ENCODE data around the gene FSTL3.

FSTL3 gene

DNA sequence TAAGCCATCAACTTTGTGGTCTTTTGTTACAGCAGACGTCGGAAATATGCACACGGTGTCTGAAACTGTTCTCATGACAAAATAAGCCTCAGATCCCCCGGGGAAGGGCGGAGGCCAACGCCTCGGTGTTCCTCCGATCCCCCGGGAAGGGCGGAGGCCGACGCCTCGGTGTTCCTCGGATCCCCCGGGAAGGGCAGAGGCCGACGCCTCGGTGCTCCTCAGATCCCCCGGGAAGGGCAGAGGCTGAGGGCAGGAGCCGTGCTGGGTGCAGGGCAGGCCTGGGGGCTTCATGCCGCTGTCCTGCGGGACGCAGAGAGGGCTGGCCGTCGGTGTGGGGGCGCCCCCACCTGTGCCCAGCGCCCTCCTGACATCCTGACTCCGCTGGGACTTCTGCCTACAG, 31.8 kb upstream of the FSTL3 start:
- no peaks in the 10 kb centered on the region for H3K9me3 ChIP-seq (ENCODE audit: severe bottlenecking)
- no peak overlapping the region for H3K4me3 ChIP-seq (ENCODE audit: low read depth, low read length)
- DNase-seq, result no peak
- TF ChIP-seq, protein P1, sequence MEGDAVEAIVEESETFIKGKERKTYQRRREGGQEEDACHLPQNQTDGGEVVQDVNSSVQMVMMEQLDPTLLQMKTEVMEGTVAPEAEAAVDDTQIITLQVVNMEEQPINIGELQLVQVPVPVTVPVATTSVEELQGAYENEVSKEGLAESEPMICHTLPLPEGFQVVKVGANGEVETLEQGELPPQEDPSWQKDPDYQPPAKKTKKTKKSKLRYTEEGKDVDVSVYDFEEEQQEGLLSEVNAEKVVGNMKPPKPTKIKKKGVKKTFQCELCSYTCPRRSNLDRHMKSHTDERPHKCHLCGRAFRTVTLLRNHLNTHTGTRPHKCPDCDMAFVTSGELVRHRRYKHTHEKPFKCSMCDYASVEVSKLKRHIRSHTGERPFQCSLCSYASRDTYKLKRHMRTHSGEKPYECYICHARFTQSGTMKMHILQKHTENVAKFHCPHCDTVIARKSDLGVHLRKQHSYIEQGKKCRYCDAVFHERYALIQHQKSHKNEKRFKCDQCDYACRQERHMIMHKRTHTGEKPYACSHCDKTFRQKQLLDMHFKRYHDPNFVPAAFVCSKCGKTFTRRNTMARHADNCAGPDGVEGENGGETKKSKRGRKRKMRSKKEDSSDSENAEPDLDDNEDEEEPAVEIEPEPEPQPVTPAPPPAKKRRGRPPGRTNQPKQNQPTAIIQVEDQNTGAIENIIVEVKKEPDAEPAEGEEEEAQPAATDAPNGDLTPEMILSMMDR (IDR thresholded peaks at IDR 0.05; ENCODE audit: low read depth, low read length), result no peak
- peaks cover 43% of the 10 kb centered on the region for H3K36me3 ChIP-seq
- H3K27me3 ChIP-seq (ENCODE audit: insufficient read depth, low read depth, severe bottlenecking), result no peaks in the 10 kb centered on the region
- no peak overlapping the region for H3K27ac ChIP-seq

- no peak overlapping the region for H3K27ac ChIP-seq
- H3K9me3 ChIP-seq (ENCODE audit: severe bottlenecking), result no peaks in the 10 kb centered on the region
- no peak overlapping the region for H3K4me3 ChIP-seq (ENCODE audit: low read depth, low read length)
- DNase-seq, result no peak
- H3K27me3 ChIP-seq (ENCODE audit: insufficient read depth, low read depth, severe bottlenecking), result no peaks in the 10 kb centered on the region
- H3K36me3 ChIP-seq, result peaks cover 45% of the 10 kb centered on the region
- TF ChIP-seq, protein P1 (IDR thresholded peaks at IDR 0.05; ENCODE audit: low read depth, low read length), result no peak
Observed at GRCh38 chr19:644789-645188, 31.4 kb upstream of the FSTL3 start.

DNA sequence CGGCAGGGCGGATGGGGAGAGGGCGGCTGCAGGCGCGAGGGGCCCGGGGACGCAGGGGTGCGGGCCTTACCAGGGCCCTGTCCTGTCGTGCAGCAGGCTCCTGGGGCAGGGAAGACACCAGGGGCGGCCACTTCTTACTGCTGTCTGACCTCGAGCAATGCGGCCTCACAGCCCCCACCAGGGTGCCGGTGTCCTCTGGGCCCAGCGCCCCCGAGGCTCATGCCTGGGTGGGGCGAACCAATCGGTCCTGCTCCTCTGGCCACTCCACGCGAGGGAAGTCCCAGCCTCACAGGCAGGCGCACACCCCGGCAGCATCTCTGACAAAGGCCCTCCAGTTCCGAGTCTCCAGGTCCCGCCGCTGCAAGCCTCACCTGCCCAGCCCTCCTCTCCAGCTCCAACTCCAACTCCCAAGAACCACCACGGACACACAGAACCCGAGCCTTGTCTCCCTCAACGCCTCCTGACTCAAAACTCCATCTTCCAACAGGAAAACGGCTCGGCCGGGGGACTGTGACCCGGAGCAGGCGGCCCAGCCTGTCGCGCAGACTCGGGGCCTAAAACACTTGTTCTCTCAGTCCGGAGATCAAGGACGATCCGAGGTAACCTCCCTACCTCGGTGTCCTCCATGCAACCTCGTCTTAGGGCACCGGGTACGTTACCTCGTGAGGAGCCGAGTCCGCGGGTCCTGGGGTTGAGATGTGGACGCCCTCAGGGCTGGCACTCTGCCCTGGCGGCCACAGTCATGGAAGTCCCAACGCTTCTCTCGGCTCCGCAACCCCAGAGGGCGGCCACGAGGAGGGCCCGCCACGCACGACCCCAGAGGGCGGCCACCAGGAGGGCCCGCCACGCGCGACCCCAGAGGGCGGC, 30.0 kb upstream of the FSTL3 start:
- H3K9me3 ChIP-seq (ENCODE audit: severe bottlenecking), result no peaks in the 10 kb centered on the region
- no peak for DNase-seq
- H3K4me3 ChIP-seq (ENCODE audit: low read depth, low read length), result no peak overlapping the region
- TF ChIP-seq, protein P1 (IDR thresholded peaks at IDR 0.05; ENCODE audit: low read depth, low read length), result no peak
- H3K27ac ChIP-seq, result no peak overlapping the region
- H3K27me3 ChIP-seq (ENCODE audit: insufficient read depth, low read depth, severe bottlenecking), result no peaks in the 10 kb centered on the region
- H3K36me3 ChIP-seq, result peaks cover 48% of the 10 kb centered on the region

GRCh38 chr19:646779-647565, 29.2 kb upstream of the FSTL3 start:
- TF ChIP-seq, protein P1 (IDR thresholded peaks at IDR 0.05; ENCODE audit: low read depth, low read length), result no peak
- H3K27me3 ChIP-seq (ENCODE audit: insufficient read depth, low read depth, severe bottlenecking), result no peaks in the 10 kb centered on the region
- H3K27ac ChIP-seq, result no peak overlapping the region
- H3K9me3 ChIP-seq (ENCODE audit: severe bottlenecking), result no peaks in the 10 kb centered on the region
- peaks cover 54% of the 10 kb centered on the region for H3K36me3 ChIP-seq
- H3K4me3 ChIP-seq (ENCODE audit: low read depth, low read length), result no peak overlapping the region
- no peak for DNase-seq

DNA sequence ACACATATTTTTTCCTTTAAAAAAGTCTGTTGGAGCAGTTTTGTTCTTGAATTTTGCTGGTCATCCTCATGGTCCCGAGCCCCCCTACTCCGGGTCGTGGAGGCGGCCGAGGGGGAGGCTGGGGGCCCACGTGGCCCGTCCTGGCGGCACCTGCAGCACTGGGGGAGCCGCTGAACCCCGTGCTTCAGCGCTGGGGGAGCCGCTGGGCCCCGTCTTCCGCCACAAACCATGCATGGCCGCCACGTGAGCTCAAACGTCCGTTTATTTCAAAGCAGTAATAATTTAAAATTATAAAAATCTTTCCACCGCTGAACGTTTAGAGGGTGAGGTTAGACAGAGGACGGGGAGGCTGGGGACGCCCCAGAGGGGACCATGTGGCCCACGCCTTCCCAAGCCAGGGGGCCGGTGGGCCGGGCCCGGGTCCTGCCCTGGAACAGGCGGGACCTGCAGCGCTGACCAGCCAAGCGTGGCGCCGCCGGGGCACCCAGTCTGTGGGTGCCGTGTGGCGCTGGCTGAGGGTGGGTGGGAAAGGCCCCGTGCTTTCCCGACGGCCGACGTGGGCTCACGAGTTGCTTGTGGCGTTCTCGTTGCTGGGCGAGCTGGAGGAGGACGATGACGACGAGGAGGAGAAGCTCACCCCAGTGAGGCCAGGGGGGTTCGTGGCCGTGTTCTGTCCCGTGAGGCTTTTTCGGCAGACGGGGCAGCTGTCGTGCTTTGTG, 28.5 kb upstream of the FSTL3 start:
- DNase-seq, result no peak
- no peaks in the 10 kb centered on the region for H3K27me3 ChIP-seq (ENCODE audit: insufficient read depth, low read depth, severe bottlenecking)

More for the DNA sequence above, 28.5 kb upstream of the FSTL3 start:
- H3K9me3 ChIP-seq (ENCODE audit: severe bottlenecking), result no peaks in the 10 kb centered on the region
- peaks cover 62% of the 10 kb centered on the region for H3K36me3 ChIP-seq
- TF ChIP-seq, protein P1 (IDR thresholded peaks at IDR 0.05; ENCODE audit: low read depth, low read length), result no peak
- H3K27ac ChIP-seq, result no peak overlapping the region
- no peak overlapping the region for H3K4me3 ChIP-seq (ENCODE audit: low read depth, low read length)
